ENCODE data around the gene CMIP.
"Not testable (repeated sequence)": the region's sequence is repeated elsewhere in the genome, so short reads cannot be mapped to it uniquely, and the experiment has no call there.

The CMIP gene

GRCh38 chr16:81568749-81569087 is 124.1 kb downstream of the CMIP start:
- DNase-seq (ENCODE audit: low read depth), result no peak

DNA sequence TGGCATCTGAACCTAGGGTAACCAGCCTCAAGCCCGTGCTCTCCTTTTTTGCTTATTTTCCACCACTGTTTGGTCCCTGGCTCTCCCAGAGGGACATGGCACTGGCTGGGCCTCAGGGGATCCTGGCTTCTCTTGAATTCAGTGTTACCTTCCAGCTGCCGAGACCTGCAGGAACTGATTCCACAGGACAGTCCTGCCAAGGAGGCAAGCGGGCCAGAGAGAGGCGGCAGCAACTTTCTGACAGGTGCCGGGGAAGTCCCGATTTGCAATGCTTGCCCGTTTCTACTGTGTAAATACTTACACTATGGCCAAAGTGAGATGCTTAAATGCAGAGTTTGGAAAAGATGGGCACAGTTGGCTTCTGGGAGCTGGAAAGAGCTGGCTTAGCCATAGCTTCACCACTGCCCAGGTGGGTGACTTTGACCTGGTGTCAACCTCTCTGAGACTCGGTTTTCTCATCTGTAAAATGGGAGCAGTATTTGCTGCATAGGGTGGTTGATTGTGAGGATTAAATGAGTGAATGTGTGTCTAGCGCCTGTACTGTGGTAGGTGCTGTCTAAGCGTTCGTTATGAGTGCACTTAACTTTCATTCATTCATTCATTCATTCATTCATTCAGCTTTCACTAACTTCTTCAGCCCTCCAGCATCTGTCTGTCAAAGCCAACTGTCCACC is 124.9 kb downstream of the CMIP start:
- no peak for DNase-seq (ENCODE audit: low read depth)

- no peak for DNase-seq (ENCODE audit: low read depth)
Measured at GRCh38 chr16:81570151-81570846, 125.7 kb downstream of the CMIP start.

GRCh38 chr16:81571175-81571574 is 126.6 kb downstream of the CMIP start:
- no peak for DNase-seq (ENCODE audit: low read depth)

DNA sequence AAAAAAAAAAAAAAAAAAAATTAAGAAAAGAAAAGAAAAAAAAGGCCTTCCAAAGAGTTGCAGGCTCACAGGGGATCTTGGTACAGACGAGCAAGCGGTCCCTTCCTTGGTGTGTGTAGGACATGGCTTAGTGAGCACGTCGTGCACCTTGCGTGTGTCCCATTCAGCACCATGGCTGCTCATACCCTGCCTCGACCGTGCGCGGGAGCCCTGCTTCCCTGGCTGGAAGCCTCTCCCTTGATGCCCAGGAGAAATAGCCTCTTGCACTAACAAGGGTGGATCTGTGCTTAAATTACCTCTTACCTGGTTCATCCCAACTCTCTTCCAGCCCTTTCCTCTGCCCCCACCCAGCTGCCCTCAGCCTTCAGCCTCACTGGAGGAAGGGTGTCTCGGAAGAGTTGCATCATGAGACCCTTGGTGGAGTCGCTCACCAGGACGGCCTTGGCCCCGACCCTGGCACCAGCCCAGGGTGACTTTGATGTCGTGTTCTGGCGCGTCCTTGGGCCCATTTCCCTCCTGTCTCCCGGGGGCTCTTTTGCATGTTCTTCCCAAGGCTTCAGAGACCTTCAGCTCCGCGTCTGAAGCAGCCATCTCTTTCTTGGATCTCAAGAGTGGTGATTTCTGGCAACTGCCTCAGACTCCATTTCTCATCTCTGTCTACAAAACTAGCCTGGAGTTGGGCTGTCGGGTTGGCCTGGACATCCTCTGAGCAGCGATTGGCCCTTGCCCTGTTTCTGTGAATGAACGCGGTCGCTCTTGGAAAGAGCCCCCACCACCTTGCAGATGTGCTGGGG is 127.2 kb downstream of the CMIP start:
- DNase-seq (ENCODE audit: low read depth), result no peak

DNA sequence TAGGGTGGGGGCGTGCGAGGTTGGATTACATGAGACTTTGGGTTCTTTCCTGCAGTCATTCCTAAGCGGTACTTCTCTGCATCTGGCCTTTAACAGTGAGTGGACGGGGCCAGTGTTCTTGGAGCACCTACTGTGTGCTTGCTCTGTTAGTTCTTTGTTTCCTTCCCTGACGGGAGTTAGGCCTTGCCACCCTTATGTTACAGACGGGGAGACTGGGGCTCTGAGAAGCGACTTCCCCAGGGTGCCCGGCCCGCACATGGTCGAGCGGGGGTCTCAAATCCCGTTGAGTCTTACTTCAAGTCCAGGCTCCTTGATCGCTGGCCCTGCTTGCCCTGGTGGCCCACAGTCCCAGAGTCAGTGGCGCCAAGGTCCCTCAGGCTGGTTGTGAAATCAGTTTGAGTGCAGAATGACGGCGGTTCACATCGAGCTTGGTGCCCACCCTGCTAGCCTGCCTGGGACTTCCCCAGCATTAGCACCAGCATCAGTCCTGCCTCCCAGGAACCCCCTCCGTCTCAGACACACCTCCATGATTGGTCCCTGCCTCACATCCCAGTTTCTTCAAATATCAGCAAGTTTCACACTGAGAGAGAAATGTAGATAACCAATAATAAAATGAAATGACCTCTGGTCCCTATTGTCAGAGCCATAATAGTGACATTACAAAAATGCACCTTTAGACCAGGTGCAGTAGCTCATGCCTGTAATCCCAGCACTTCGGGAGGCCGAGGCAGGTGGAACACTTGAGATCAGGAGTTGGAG is 128.0 kb downstream of the CMIP start:
- no peak for DNase-seq (ENCODE audit: low read depth)

DNA sequence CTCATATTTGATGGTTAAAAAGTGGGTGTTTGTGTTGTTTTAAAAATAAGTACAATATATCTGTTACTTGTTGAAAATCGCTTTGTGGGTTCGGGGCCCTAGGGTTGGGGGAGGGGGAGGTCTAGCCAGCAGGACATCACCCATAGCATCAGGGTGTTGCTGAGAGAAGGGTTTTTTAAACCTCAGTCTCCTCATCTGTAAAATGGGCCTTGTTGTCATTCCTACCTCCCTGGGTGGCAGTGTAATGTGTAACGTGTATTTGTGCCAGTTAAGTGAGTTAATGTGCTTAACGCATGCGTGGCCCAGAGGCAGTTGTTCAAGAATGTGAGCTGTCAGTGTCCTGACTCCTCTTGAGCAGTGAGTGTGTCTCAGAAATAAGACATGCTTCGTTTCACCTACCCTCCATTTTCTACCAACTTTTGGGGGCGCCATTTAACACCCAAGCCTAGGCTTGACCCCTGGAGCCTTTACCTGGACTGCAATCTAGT is 129.0 kb downstream of the CMIP start:
- no peak for DNase-seq (ENCODE audit: low read depth)

- DNase-seq (ENCODE audit: low read depth), result no peak
Measured at GRCh38 chr16:81574168-81574567, 129.6 kb downstream of the CMIP start.

DNA sequence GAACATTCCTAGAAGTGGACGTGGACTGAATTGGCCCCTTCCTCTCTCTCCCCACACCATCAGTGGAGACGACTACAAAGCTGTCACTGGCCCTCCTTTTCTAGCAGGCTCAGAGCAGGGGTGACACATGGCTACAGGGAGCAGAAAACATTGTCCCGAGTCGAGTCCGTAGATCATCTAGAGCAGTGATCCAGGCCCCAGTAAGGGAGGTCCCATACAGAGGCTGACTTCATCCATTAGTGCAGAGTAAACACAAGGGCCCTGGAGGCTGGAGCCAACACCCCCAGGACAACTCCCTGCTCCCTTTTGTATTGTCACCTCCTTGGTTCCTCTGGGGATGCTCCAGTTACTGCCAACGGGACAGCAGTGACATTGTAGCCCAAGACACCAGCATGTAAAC is 130.7 kb downstream of the CMIP start:
- no peak for DNase-seq (ENCODE audit: low read depth)

- no peak for DNase-seq (ENCODE audit: low read depth)
Measured at GRCh38 chr16:81575834-81576233, 131.2 kb downstream of the CMIP start.

- no peak for DNase-seq (ENCODE audit: low read depth)
Measured at GRCh38 chr16:81576696-81577095, 132.1 kb downstream of the CMIP start.

GRCh38 chr16:81577272-81577671 is 132.7 kb downstream of the CMIP start:
- DNase-seq (ENCODE audit: low read depth), result not testable (repeated sequence)

DNA sequence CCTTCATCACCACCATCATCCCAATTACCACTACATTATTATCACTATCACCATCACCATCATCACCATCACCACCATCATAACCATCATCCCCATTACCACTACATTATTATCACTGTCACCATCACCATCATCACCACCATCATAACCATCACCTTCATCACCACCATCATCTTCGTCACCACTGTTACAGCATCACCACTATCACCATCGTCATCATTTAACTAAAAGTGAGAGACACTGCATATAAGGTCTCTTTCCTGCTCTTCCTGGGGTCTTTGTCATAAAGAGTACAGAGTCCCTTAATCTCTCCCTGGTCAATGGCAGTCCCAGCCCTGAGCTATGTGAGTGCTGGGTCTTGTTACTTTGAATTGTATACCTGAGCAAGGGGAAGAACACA is 133.5 kb downstream of the CMIP start:
- DNase-seq (ENCODE audit: low read depth), result no peak

GRCh38 chr16:81578636-81579413 is 134.2 kb downstream of the CMIP start:
- no peak for DNase-seq (ENCODE audit: low read depth)

DNA sequence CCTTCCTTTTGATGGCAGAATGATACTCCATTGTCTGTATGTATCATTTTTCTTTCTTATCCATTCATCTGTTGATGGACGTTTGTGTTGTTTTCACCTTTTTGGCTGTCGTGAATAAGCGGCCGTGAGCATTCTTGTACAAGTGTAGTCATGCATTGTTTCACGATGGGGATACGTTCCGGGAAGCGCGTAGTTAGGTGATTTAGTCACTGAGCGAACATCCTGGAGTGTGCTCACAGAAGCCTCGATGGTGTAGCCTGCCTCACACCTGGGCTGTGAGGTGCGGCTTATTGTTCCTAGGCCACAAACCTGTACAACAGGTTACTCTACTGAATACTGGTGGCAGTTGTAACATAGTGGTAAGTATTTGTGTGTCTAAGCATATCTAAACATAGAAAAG is 136.5 kb downstream of the CMIP start:
- DNase-seq (ENCODE audit: low read depth), result no peak

- DNase-seq (ENCODE audit: low read depth), result no peak
Measured at GRCh38 chr16:81582655-81583441, 138.2 kb downstream of the CMIP start.

- DNase-seq (ENCODE audit: low read depth), result no peak
Measured at GRCh38 chr16:81583893-81584631, 139.5 kb downstream of the CMIP start.

DNA sequence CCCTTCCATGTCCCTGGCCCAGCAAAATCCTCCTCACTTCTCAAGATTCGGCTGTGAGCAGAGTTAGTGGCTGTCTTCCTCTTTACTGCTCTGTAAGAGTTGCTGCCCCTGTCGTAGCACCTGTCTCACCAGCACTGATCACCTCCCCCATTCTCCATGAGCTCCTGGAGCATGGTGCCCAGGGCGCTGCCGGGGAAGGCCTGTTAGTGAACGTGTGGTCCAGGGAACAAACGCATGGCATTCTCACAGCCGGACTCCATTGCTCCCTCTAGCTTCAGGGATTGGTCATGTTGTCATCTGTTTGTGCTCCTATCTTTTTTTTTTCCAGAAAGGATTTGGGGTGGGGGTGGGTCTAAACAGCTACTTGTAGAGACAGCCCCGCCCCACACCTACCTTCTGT is 141.2 kb downstream of the CMIP start:
- no peak for DNase-seq (ENCODE audit: low read depth)

GRCh38 chr16:81586417-81586816 is 141.8 kb downstream of the CMIP start:
- no peak for DNase-seq (ENCODE audit: low read depth)

All from HS-5 (cell line).